Neural cell (in vitro differentiated cells): ENCODE results near the gene EIF4E2. TPM values are rescaled to one million over a fixed set of nuclear protein-coding genes. Genes with fewer than 3 reads are reported as not detected.

Experiments
- H2AFZ ChIP-seq: fragments of 200-600, 300-800 bp; sonication (generic), shearing (Covaris generic); 2 replicates; pipeline ENCODE4 v1.6.0; 2014; ENCODE audit warnings: low read depth, mild to moderate bottlenecking, antibody characterized with exemption, low read length, moderate library complexity
- H3F3A ChIP-seq: fragments of 200-600 bp; shearing (Covaris generic); 2 replicates; pipeline ENCODE4 v1.6.1; 2016; ENCODE audit warnings: mild to moderate bottlenecking, moderate library complexity, mixed read lengths, antibody characterized with exemption, low read length; ENCODE audit not compliant: insufficient read depth, poor library complexity, severe bottlenecking
- H3K27ac ChIP-seq: fragments of 200-600, 300-800 bp; sonication (generic), shearing (Covaris generic); 2 replicates; pipeline ENCODE4 v1.5.1; 2014; ENCODE audit warnings: mild to moderate bottlenecking, low read length, moderate library complexity
- H3K27me3 ChIP-seq: fragments of 300-800, 200-600 bp; sonication (generic), shearing (Covaris generic); 2 replicates; pipeline ENCODE4 v1.6.0; 2014; ENCODE audit warnings: mild to moderate bottlenecking, low read depth, low read length, moderate library complexity; ENCODE audit not compliant: insufficient read depth
- H3K36me3 ChIP-seq: fragments of 300-800, 200-600 bp; sonication (generic), shearing (Covaris generic); 2 replicates; pipeline ENCODE4 v1.5.1; 2014; ENCODE audit warnings: mild to moderate bottlenecking, antibody characterized with exemption, low read length, moderate library complexity; ENCODE audit not compliant: insufficient read depth
- H3K4me2 ChIP-seq: fragments of 300-800, 200-600 bp; sonication (generic), shearing (Covaris generic); 2 replicates; pipeline ENCODE4 v1.6.0; 2014; ENCODE audit warnings: mild to moderate bottlenecking, low read length
- H3K4me3 ChIP-seq: fragments of 300-800, 200-600 bp; sonication (generic), shearing (Covaris generic); 2 replicates; pipeline ENCODE4 v1.5.1; 2014; ENCODE audit warnings: mild to moderate bottlenecking, low read length, moderate library complexity
- H3K79me2 ChIP-seq: fragments of 200-600 bp; shearing (Covaris generic); replicated peaks from 2 replicates; pipeline ENCODE4 v1.6.0; 2014; ENCODE audit warnings: mild to moderate bottlenecking, low read length, moderate library complexity; ENCODE audit not compliant: insufficient read depth
- H3K9ac ChIP-seq: fragments of 300-800, 200-600 bp; sonication (generic), shearing (Covaris generic); 2 replicates; pipeline ENCODE4 v1.6.1; 2016; ENCODE audit warnings: mild to moderate bottlenecking, low read length, mixed read lengths
- H3K9me2 ChIP-seq: fragments of 200-600 bp; shearing (Covaris generic); 2 replicates; pipeline ENCODE4 v1.6.1; 2016; ENCODE audit warnings: mild to moderate bottlenecking, low read length, mixed read lengths; ENCODE audit not compliant: insufficient read depth
- H3K9me3 ChIP-seq: fragments of 200-600, 300-800 bp; sonication (generic), shearing (Covaris generic); 2 replicates; pipeline ENCODE4 v1.6.1; 2016; ENCODE audit warnings: mild to moderate bottlenecking, mixed run types, low read length, moderate library complexity, mixed read lengths
- H4K20me1 ChIP-seq: fragments of 200-600 bp; shearing (Covaris generic); 2 replicates; pipeline ENCODE4 v1.6.1; 2016; ENCODE audit warnings: mild to moderate bottlenecking, mixed run types; ENCODE audit not compliant: insufficient read depth
- EP300 ChIP-seq: fragments of 450-650 bp; conservative IDR thresholded peaks from 2 replicates; pipeline ENCODE4 v1.6.1; 2014; ENCODE audit warnings: antibody characterized with exemption, mild to moderate bottlenecking, moderate library complexity; ENCODE audit not compliant: poor library complexity, severe bottlenecking
- EZH2 ChIP-seq: fragments of 200-600, 300-800 bp; shearing (Covaris generic), sonication (generic); IDR thresholded peaks from 2 replicates; pipeline ENCODE4 v1.6.1; 2014; ENCODE audit warnings: antibody characterized with exemption, low read length, borderline replicate concordance, mild to moderate bottlenecking; ENCODE audit not compliant: insufficient read depth, poor library complexity, severe bottlenecking
- MXI1 ChIP-seq: fragments of 450-650 bp; conservative IDR thresholded peaks from 2 replicates; pipeline ENCODE4 v1.6.1; 2014; ENCODE audit warnings: antibody characterized with exemption, mild to moderate bottlenecking; ENCODE audit not compliant: poor library complexity, severe bottlenecking
- POLR2AphosphoS5 ChIP-seq: IDR thresholded peaks from 2 replicates; pipeline ENCODE4 v1.6.1; 2012
- RAD21 ChIP-seq: fragments of 450-650 bp; conservative IDR thresholded peaks from 2 replicates; pipeline ENCODE4 v1.6.1; 2014; ENCODE audit warnings: antibody characterized with exemption, mild to moderate bottlenecking, moderate library complexity
- SMC3 ChIP-seq: fragments of 450-650 bp; conservative IDR thresholded peaks from 2 replicates; pipeline ENCODE4 v1.6.1; 2014; ENCODE audit warnings: antibody characterized with exemption, mild to moderate bottlenecking, moderate library complexity; ENCODE audit not compliant: poor library complexity
- TAF1 ChIP-seq: IDR thresholded peaks from 2 replicates; pipeline ENCODE4 v1.6.1; 2012; ENCODE audit warnings: low read depth
- polyA plus RNA-seq: library from polyadenylated mRNA; depleted of rRNA; stranded (reverse); fragments of >200 nt; gene quantifications from 2 replicates; pipeline ENCODE4 v1.2.3, GENCODE V29; 2014
- TF ChIP-seq, protein P1 (sequence below): fragments of 450-650 bp; IDR thresholded peaks from 2 replicates; pipeline ENCODE4 v1.5.1; 2014; ENCODE audit warnings: antibody characterized with exemption, mild to moderate bottlenecking, moderate library complexity; ENCODE audit not compliant: poor library complexity, severe bottlenecking
- TF ChIP-seq, protein P2 (sequence below): IDR thresholded peaks from 2 replicates; pipeline ENCODE4 v1.6.1; 2012; ENCODE audit warnings: borderline replicate concordance

EIF4E2 gene
- polyA plus RNA-seq, 1 donor from 2014 or later = 57.6 TPM

DNA sequence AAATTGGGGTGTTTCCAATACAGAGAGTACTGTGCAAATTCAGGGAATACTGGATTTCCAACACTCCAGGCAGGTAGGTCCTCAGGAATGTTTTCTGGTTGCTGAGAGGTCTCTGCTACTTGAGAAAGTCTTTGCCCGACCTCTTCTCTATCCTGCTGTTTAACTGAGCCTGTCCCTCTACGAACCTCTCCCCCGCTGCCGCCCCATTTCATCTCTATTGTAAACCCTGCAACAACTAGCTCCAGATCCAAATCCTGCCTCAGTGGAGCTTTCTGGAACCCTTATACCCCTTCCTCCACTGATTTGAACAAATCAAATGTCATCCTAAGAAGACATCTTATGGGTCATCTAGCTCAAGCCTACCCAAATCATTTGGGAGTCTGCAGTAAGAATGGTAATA is 1.3 kb downstream of the EIF4E2 start:
- Histone ChIP-seq H3F3A (no peaks in the 10 kb centered on the region), H3K27me3 (no peaks in the 10 kb centered on the region), H4K20me1 (no peaks in the 10 kb centered on the region), H2AFZ (no peak overlapping the region), H3K4me3 (peak overlapping the region; percentile 94), H3K4me2 (peak overlapping the region; percentile 90), H3K27ac (no peak overlapping the region), H3K79me2 (peaks cover 46% of the 10 kb centered on the region), H3K9ac (peak overlapping the region; percentile 97), H3K9me3 (no peaks in the 10 kb centered on the region), H3K9me2 (no peaks in the 10 kb centered on the region), H3K36me3 (peaks cover 10% of the 10 kb centered on the region)
- TF ChIP-seq MXI1 (no peak), TAF1 (no peak), SMC3 (no peak), RAD21 (no peak), POLR2AphosphoS5 (no peak), EZH2 (no peak), EP300 (no peak)
- TF ChIP-seq, protein P1, sequence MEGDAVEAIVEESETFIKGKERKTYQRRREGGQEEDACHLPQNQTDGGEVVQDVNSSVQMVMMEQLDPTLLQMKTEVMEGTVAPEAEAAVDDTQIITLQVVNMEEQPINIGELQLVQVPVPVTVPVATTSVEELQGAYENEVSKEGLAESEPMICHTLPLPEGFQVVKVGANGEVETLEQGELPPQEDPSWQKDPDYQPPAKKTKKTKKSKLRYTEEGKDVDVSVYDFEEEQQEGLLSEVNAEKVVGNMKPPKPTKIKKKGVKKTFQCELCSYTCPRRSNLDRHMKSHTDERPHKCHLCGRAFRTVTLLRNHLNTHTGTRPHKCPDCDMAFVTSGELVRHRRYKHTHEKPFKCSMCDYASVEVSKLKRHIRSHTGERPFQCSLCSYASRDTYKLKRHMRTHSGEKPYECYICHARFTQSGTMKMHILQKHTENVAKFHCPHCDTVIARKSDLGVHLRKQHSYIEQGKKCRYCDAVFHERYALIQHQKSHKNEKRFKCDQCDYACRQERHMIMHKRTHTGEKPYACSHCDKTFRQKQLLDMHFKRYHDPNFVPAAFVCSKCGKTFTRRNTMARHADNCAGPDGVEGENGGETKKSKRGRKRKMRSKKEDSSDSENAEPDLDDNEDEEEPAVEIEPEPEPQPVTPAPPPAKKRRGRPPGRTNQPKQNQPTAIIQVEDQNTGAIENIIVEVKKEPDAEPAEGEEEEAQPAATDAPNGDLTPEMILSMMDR = no peak
- TF ChIP-seq, protein P2, sequence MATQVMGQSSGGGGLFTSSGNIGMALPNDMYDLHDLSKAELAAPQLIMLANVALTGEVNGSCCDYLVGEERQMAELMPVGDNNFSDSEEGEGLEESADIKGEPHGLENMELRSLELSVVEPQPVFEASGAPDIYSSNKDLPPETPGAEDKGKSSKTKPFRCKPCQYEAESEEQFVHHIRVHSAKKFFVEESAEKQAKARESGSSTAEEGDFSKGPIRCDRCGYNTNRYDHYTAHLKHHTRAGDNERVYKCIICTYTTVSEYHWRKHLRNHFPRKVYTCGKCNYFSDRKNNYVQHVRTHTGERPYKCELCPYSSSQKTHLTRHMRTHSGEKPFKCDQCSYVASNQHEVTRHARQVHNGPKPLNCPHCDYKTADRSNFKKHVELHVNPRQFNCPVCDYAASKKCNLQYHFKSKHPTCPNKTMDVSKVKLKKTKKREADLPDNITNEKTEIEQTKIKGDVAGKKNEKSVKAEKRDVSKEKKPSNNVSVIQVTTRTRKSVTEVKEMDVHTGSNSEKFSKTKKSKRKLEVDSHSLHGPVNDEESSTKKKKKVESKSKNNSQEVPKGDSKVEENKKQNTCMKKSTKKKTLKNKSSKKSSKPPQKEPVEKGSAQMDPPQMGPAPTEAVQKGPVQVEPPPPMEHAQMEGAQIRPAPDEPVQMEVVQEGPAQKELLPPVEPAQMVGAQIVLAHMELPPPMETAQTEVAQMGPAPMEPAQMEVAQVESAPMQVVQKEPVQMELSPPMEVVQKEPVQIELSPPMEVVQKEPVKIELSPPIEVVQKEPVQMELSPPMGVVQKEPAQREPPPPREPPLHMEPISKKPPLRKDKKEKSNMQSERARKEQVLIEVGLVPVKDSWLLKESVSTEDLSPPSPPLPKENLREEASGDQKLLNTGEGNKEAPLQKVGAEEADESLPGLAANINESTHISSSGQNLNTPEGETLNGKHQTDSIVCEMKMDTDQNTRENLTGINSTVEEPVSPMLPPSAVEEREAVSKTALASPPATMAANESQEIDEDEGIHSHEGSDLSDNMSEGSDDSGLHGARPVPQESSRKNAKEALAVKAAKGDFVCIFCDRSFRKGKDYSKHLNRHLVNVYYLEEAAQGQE = no peak

DNA sequence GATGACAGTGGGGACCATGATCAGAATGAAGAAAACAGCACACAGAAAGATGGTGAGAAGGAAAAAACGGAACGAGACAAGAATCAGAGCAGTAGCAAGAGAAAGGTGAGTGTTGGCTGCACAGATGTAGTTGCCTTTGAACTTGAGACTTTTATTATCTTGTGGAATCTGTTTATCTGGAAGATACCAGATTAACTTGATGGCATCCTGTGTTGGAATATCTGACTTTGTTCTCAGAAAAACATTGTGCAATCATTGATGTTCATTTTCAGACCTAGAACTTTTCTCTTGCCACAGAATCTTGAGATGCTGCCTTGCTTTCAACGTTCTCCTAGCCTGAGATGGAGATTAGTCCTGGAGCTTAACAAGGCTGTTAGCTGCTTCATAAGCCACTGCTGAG is 5.9 kb downstream of the EIF4E2 start:
- H3K9me3 ChIP-seq = no peaks in the 10 kb centered on the region
- no peak overlapping the region for H2AFZ ChIP-seq
- no peaks in the 10 kb centered on the region for H4K20me1 ChIP-seq
- no peak overlapping the region for H3K4me3 ChIP-seq
- H3K27ac ChIP-seq = no peak overlapping the region
- no peak overlapping the region for H3K9ac ChIP-seq
- H3K27me3 ChIP-seq = no peaks in the 10 kb centered on the region
- peaks cover 29% of the 10 kb centered on the region for H3K79me2 ChIP-seq
- peaks cover 5% of the 10 kb centered on the region for H3K36me3 ChIP-seq
- no peak for TF ChIP-seq EZH2
- no peak for TF ChIP-seq RAD21
- TF ChIP-seq, protein P2 = no peak
- no peak for TF ChIP-seq POLR2AphosphoS5
- no peak for TF ChIP-seq EP300
- TF ChIP-seq, protein P1 = no peak
- no peak for TF ChIP-seq TAF1
- no peak for TF ChIP-seq SMC3
- no peak for TF ChIP-seq MXI1
- no peaks in the 10 kb centered on the region for H3K9me2 ChIP-seq
- no peak overlapping the region for H3K4me2 ChIP-seq
- no peaks in the 10 kb centered on the region for H3F3A ChIP-seq
